RWPE2 (cell line): ENCODE data around the gene GALNT18.

Experiments used
- ATAC-seq: fragments of 200-7000 bp; cut with Tn5 transposase; 3 replicates; pipeline ENCODE4 v1.9.1; 2021; ENCODE audit warnings: low read depth
- DNase-seq: peaks from one replicate; pipeline ENCODE4 v3.0.0-alpha.2; 2020; ENCODE audit warnings: low spot score
- H3K27ac ChIP-seq: fragments of 450-650 bp; 2 replicates; pipeline ENCODE4 v1.5.1; 2017; ENCODE audit warnings: mild to moderate bottlenecking; ENCODE audit not compliant: poor library complexity, severe bottlenecking
- H3K27me3 ChIP-seq: fragments of 250-450 bp; sonication (Bioruptor Pico); 2 replicates; pipeline ENCODE4 v1.5.1; 2021; ENCODE audit warnings: mild to moderate bottlenecking, moderate library complexity; ENCODE audit not compliant: insufficient read depth, poor library complexity, severe bottlenecking
- H3K36me3 ChIP-seq: fragments of 250-450 bp; sonication (Bioruptor Pico); 2 replicates; pipeline ENCODE4 v1.5.1; 2020; ENCODE audit warnings: low read depth, mild to moderate bottlenecking, moderate library complexity
- H3K4me1 ChIP-seq: fragments of 250-450 bp; sonication (Bioruptor Pico); 2 replicates; pipeline ENCODE4 v1.5.1; 2021; ENCODE audit warnings: mild to moderate bottlenecking, moderate library complexity; ENCODE audit not compliant: insufficient read depth, poor library complexity, severe bottlenecking
- H3K4me3 ChIP-seq: fragments of 250-450 bp; sonication (Bioruptor Pico); 2 replicates; pipeline ENCODE4 v1.5.1; 2021; ENCODE audit warnings: mild to moderate bottlenecking, moderate library complexity; ENCODE audit not compliant: severe bottlenecking
- H3K9me3 ChIP-seq: fragments of 250-450 bp; sonication (Bioruptor Pico); 2 replicates; pipeline ENCODE4 v1.5.1; 2021; ENCODE audit warnings: mild to moderate bottlenecking, moderate library complexity; ENCODE audit not compliant: severe bottlenecking
- TF ChIP-seq, protein P1 (sequence below): fragments of 450-650 bp; IDR thresholded peaks from one replicate; pipeline ENCODE4 v1.5.1; 2017; ENCODE audit warnings: mild to moderate bottlenecking, moderate library complexity; ENCODE audit not compliant: poor library complexity, severe bottlenecking

Gene GALNT18

GRCh38 chr11:11244470-11245080 is 377.2 kb downstream of the GALNT18 start:
- H3K27me3 ChIP-seq: no peaks in the 10 kb centered on the region
- H3K4me1 ChIP-seq: no peaks in the 10 kb centered on the region
- no peaks in the 10 kb centered on the region for H3K9me3 ChIP-seq
- no peaks in the 10 kb centered on the region for H3K36me3 ChIP-seq
- ATAC-seq (no peak), DNase-seq (no peak)
- no peak overlapping the region for H3K27ac ChIP-seq
- no peak overlapping the region for H3K4me3 ChIP-seq
- TF ChIP-seq, protein P1, sequence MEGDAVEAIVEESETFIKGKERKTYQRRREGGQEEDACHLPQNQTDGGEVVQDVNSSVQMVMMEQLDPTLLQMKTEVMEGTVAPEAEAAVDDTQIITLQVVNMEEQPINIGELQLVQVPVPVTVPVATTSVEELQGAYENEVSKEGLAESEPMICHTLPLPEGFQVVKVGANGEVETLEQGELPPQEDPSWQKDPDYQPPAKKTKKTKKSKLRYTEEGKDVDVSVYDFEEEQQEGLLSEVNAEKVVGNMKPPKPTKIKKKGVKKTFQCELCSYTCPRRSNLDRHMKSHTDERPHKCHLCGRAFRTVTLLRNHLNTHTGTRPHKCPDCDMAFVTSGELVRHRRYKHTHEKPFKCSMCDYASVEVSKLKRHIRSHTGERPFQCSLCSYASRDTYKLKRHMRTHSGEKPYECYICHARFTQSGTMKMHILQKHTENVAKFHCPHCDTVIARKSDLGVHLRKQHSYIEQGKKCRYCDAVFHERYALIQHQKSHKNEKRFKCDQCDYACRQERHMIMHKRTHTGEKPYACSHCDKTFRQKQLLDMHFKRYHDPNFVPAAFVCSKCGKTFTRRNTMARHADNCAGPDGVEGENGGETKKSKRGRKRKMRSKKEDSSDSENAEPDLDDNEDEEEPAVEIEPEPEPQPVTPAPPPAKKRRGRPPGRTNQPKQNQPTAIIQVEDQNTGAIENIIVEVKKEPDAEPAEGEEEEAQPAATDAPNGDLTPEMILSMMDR: no peak

DNA sequence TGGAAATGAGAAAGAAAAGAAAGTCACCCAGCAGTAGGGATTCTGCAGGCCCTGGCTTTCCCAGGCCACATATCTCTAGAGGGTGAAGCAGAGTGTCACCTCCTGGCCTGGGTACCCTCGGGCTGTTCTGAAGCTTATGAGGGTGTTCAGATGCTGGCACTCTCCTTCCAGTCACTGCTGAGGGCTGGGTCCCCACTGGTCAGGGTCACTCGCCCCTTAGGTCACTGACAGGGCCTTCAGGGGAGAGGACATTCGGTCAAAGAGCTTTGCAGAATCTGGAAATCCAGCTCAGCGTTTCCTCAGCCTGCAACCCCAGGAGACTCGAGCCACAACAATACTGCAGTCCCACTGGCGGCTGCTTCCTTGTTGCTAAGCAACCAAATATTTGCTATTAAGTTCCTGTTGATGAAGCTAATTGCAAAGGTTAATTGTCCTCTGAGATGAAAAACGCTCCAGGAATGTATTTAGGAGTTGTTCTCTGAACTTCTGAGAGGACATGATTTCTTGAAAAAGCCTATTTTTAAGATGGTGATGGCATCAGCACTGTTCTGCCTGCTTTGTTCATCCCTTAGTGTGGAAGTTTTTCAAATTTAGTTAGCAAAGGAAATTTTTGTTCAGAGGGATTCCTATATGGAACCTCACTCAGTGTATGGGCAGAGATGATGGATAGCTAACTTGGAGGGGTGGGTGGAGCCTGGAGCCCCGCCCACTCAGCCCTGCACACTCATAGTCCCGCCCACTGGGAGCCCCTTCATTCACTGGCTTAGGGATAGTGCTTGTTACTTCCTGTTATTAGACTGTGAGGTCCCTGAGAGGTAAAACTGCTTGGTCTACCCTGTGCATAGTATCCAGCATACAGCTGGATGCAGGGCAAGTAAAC is 378.0 kb downstream of the GALNT18 start:
- Histone ChIP-seq H3K4me1 (no peaks in the 10 kb centered on the region), H3K27me3 (no peaks in the 10 kb centered on the region), H3K36me3 (no peaks in the 10 kb centered on the region), H3K9me3 (no peaks in the 10 kb centered on the region), H3K4me3 (no peak overlapping the region), H3K27ac (no peak overlapping the region)
- TF ChIP-seq, protein P1: no peak
- peak; percentile 52; the same call in 1 of the 3 replicates for ATAC-seq
- no peak for DNase-seq

- TF ChIP-seq, protein P1: no peak
Measured at GRCh38 chr11:11243209-11243589, 378.6 kb downstream of the GALNT18 start.

DNA sequence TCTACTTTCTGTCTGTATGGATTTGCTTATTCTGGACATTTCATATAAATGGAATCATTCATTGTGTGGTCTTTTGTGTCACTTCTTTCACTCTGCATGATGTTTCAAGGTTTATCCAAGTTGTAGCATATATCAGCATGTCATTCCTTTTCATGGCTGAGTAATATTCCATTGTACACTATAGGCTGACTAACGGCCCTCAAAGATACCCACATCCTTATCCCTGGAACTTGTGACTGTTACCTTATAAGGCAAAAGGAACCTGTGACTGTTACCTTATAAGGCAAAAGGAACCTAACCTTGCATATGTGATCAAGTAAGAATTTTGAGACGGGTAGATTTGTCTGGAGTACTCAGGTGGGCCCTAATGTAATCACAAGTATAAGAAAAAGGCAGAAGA is 380.5 kb downstream of the GALNT18 start:
- no peak for ATAC-seq

More at GRCh38 chr11:11243209-11243589, 378.6 kb downstream of the GALNT18 start:
- H3K4me1 ChIP-seq: no peaks in the 10 kb centered on the region
- no peaks in the 10 kb centered on the region for H3K9me3 ChIP-seq
- no peaks in the 10 kb centered on the region for H3K36me3 ChIP-seq
- H3K4me3 ChIP-seq: no peak overlapping the region
- DNase-seq (no peak), ATAC-seq (no peak)
- no peaks in the 10 kb centered on the region for H3K27me3 ChIP-seq
- no peak overlapping the region for H3K27ac ChIP-seq

More for the DNA sequence above, 380.5 kb downstream of the GALNT18 start:
- no peaks in the 10 kb centered on the region for H3K4me1 ChIP-seq
- no peak overlapping the region for H3K27ac ChIP-seq
- DNase-seq: no peak
- no peaks in the 10 kb centered on the region for H3K9me3 ChIP-seq
- TF ChIP-seq, protein P1: no peak
- H3K4me3 ChIP-seq: no peak overlapping the region
- H3K36me3 ChIP-seq: no peaks in the 10 kb centered on the region
- no peaks in the 10 kb centered on the region for H3K27me3 ChIP-seq
